ENCODE results near the gene CEP20. TPM values are rescaled to one million over a fixed set of nuclear protein-coding genes. Genes with fewer than 3 reads are reported as not detected.

Gene CEP20
- total RNA-seq, 1 experiment from 2014 or later = 94.3 TPM

DNA sequence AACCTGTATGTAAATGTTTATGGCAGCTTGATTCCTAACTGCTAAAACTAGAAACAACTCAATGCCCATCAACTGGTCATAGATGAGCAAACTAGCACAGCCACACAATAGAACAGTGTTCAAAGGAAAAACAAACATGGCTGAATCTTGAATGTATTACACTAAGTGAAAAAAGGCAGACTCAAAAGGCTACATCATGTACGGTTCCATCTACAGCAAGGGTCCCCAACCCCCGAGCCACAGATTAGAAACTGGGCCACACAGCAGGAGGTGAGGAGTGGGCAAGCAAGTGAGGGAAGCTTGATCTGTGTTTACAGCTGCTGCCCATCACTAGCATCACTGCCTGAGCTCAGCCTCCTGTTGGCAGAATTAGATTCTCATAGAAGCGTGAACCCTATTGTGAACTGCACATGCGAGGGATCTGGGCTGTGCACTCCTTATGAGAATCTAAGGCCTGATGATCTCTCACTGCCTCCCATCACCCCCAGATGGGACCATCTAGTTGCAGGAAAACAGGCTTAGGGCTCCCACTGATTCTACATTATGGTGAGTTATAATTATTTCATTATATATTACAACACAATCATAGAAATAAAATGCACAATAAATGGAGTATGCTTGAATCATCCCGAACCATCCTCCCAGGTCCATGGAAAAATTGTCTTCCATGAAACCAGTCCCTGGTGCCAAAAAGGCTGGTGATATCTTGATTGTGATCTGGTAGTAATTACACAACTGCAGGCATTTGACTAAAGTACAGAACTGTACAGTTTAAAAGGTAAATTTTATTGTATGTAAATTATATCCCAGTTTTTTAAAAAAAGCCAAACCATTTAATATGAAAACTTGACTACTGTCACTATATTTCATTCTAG, 7.7 kb downstream of the CEP20 start:
- Histone ChIP-seq H3K4me3 (ENCODE audit: low read depth in 2 of 2, low read length in 2 of 2) (no peak overlapping the region), H3K27ac (ENCODE audit: low read length) (peak overlapping the region; percentile 54), H3K9me3 (ENCODE audit: control insufficient read depth, insufficient read depth, low read depth, low read length) (no peaks in the 10 kb centered on the region), H3K36me3 (ENCODE audit: control insufficient read depth, insufficient read depth, low read length) (peaks cover 26% of the 10 kb centered on the region), H3K4me1 (ENCODE audit: control insufficient read depth, insufficient read depth, low read length) (peaks cover 24% of the 10 kb centered on the region), H3K27me3 (ENCODE audit: control insufficient read depth, insufficient read depth, low read length) (no peaks in the 10 kb centered on the region)
- no peak for TF ChIP-seq POLR2AphosphoS5 (IDR thresholded peaks at IDR 0.05; ENCODE audit: low read depth, low read length)
- no peak for TF ChIP-seq TCF7L2 (IDR thresholded peaks at IDR 0.05; ENCODE audit: low read depth, low read length)
- TF ChIP-seq, protein P1, sequence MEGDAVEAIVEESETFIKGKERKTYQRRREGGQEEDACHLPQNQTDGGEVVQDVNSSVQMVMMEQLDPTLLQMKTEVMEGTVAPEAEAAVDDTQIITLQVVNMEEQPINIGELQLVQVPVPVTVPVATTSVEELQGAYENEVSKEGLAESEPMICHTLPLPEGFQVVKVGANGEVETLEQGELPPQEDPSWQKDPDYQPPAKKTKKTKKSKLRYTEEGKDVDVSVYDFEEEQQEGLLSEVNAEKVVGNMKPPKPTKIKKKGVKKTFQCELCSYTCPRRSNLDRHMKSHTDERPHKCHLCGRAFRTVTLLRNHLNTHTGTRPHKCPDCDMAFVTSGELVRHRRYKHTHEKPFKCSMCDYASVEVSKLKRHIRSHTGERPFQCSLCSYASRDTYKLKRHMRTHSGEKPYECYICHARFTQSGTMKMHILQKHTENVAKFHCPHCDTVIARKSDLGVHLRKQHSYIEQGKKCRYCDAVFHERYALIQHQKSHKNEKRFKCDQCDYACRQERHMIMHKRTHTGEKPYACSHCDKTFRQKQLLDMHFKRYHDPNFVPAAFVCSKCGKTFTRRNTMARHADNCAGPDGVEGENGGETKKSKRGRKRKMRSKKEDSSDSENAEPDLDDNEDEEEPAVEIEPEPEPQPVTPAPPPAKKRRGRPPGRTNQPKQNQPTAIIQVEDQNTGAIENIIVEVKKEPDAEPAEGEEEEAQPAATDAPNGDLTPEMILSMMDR (IDR thresholded peaks at IDR 0.05) = no peak
- DNase-seq (ENCODE audit: low read depth, low spot score) (no peak), ATAC-seq (no peak)
- CTCF ChIA-PET = no interaction called here
- no TSS peak for BruUV-seq (replicated peaks)
- intact Hi-C loops (cut with micrococcal nuclease; ENCODE audit: unreplicated experiment) (no loop called here), in situ Hi-C loops (cut with HindIII; ENCODE audit: low pct_unique_long_range_greater_than_20kb, low sequenced_read_pairs) (no loop called here)
- POLR2A ChIA-PET = interaction anchor here (0.6 kb wide), 1 partner anchor 84 kb away, joined by 3 read pairs; no protein-coding TSS in a partner anchor

- peaks cover 30% of the 10 kb centered on the region for H3K4me1 ChIP-seq (ENCODE audit: control insufficient read depth, insufficient read depth, low read length)
- peak; percentile 51 for DNase-seq (ENCODE audit: low read depth, low spot score)
- intact Hi-C loops (cut with micrococcal nuclease; ENCODE audit: unreplicated experiment) (loop anchor here (10.0 kb wide), 1 partner anchor 115 kb away; no protein-coding TSS in a partner anchor), in situ Hi-C loops (cut with HindIII; ENCODE audit: low pct_unique_long_range_greater_than_20kb, low sequenced_read_pairs) (no loop called here)
- TF ChIP-seq TCF7L2 (IDR thresholded peaks at IDR 0.05; ENCODE audit: low read depth, low read length) = no peak
- no peak for TF ChIP-seq REST (IDR thresholded peaks at IDR 0.05; ENCODE audit: insufficient read depth in 1 of 2, low read depth in 2 of 2, low read length in 1 of 2)
- TF ChIP-seq SIN3A (IDR thresholded peaks at IDR 0.05; ENCODE audit: borderline replicate concordance, insufficient read depth, low read depth, low read length) = no peak
- TF ChIP-seq, protein P1 (IDR thresholded peaks at IDR 0.05) = no peak
- TF ChIP-seq POLR2AphosphoS5 (IDR thresholded peaks at IDR 0.05; ENCODE audit: low read depth, low read length) = no peak
- CTCF ChIA-PET = no interaction called here
- no TSS peak for BruUV-seq (replicated peaks)
- H3K27me3 ChIP-seq (ENCODE audit: control insufficient read depth, insufficient read depth, low read length) = no peaks in the 10 kb centered on the region
- POLR2A ChIA-PET = no interaction called here
- H3K27ac ChIP-seq (ENCODE audit: low read length) = peak overlapping the region; percentile 54
- ATAC-seq = no peak
- H3K36me3 ChIP-seq (ENCODE audit: control insufficient read depth, insufficient read depth, low read length) = peaks cover 26% of the 10 kb centered on the region
- H3K9me3 ChIP-seq (ENCODE audit: control insufficient read depth, insufficient read depth, low read depth, low read length) = no peaks in the 10 kb centered on the region
- no peak overlapping the region for H3K4me3 ChIP-seq (ENCODE audit: low read depth in 2 of 2, low read length in 2 of 2)
Observed at GRCh38 chr16:15879255-15879811, 9.1 kb downstream of the CEP20 start.
